BE2C (cell line): ENCODE results near the gene REXO1.

Experiments
- DNase-seq: peaks from one replicate; pipeline ENCODE4 v3.0.0-alpha.2; 2020
- H3K27me3 ChIP-seq: fragments of 250-450 bp; sonication (Bioruptor Pico); 2 replicates; pipeline ENCODE4 v1.5.1; 2020; ENCODE audit warnings: mild to moderate bottlenecking
- H3K36me3 ChIP-seq: fragments of 250-450 bp; sonication (Bioruptor Pico); 2 replicates; pipeline ENCODE4 v1.5.1; 2020; ENCODE audit warnings: mild to moderate bottlenecking
- H3K4me1 ChIP-seq: fragments of 250-450 bp; sonication (Bioruptor Pico); 2 replicates; pipeline ENCODE4 v1.5.1; 2020
- H3K4me3 ChIP-seq: 2 replicates; pipeline ENCODE4 v1.5.1; 2011; ENCODE audit warnings: low read depth, low read length
- H3K9me3 ChIP-seq: fragments of 250-450 bp; sonication (Bioruptor Pico); 2 replicates; pipeline ENCODE4 v1.5.1; 2020
- CTCF ChIP-seq: IDR thresholded peaks from 2 replicates; pipeline ENCODE4 v1.5.1; 2012; ENCODE audit warnings: mild to moderate bottlenecking, low read depth, low read length

The REXO1 gene

GRCh38 chr19:1769645-1769985, 78.7 kb downstream of the REXO1 start:
- TF ChIP-seq CTCF: no peak
- Histone ChIP-seq H3K4me1 (no peaks in the 10 kb centered on the region), H3K36me3 (no peaks in the 10 kb centered on the region), H3K27me3 (peaks cover 78% of the 10 kb centered on the region), H3K4me3 (no peak overlapping the region), H3K9me3 (no peaks in the 10 kb centered on the region)
- no peak for DNase-seq

- no peak for TF ChIP-seq CTCF
- peaks cover 81% of the 10 kb centered on the region for H3K27me3 ChIP-seq
Observed at GRCh38 chr19:1768918-1769644, 79.2 kb downstream of the REXO1 start.

GRCh38 chr19:1768248-1768647, 80.0 kb downstream of the REXO1 start:
- Histone ChIP-seq H3K9me3 (no peaks in the 10 kb centered on the region), H3K36me3 (no peaks in the 10 kb centered on the region), H3K27me3 (peaks cover 81% of the 10 kb centered on the region), H3K4me1 (no peaks in the 10 kb centered on the region), H3K4me3 (no peak overlapping the region)
- DNase-seq: peak; percentile 66
- peak; percentile 46 for TF ChIP-seq CTCF

More at GRCh38 chr19:1768918-1769644, 79.2 kb downstream of the REXO1 start:
- DNase-seq: no peak
- no peak overlapping the region for H3K4me3 ChIP-seq
- H3K9me3 ChIP-seq: no peaks in the 10 kb centered on the region
- H3K4me1 ChIP-seq: no peaks in the 10 kb centered on the region
- H3K36me3 ChIP-seq: no peaks in the 10 kb centered on the region

- H3K27me3 ChIP-seq: peaks cover 84% of the 10 kb centered on the region
- no peaks in the 10 kb centered on the region for H3K4me1 ChIP-seq
- H3K4me3 ChIP-seq: no peak overlapping the region
- peak; percentile 79 for TF ChIP-seq CTCF
- DNase-seq: peak; percentile 68
- H3K9me3 ChIP-seq: no peaks in the 10 kb centered on the region
- H3K36me3 ChIP-seq: no peaks in the 10 kb centered on the region
Observed at GRCh38 chr19:1767464-1767933, 80.8 kb downstream of the REXO1 start.

GRCh38 chr19:1766800-1767352, 81.4 kb downstream of the REXO1 start:
- H3K27me3 ChIP-seq: peaks cover 90% of the 10 kb centered on the region
- no peak for TF ChIP-seq CTCF
- H3K9me3 ChIP-seq: no peaks in the 10 kb centered on the region
- no peak overlapping the region for H3K4me3 ChIP-seq
- no peak for DNase-seq
- no peaks in the 10 kb centered on the region for H3K4me1 ChIP-seq
- no peaks in the 10 kb centered on the region for H3K36me3 ChIP-seq
